WTC11 (cell line): ENCODE measurements around the gene MAPT. TPM values are rescaled to one million over a fixed set of nuclear protein-coding genes. Genes with fewer than 3 reads are reported as not detected.

Source experiments
- ATAC-seq: fragments of 200-7000 bp; cut with Tn5 transposase; 2 replicates; pipeline ENCODE4 v1.10.0; 2021; ENCODE audit warnings: mild to moderate bottlenecking, moderate library complexity
- CTCF ChIA-PET: fragments of 300-600 bp; sonication (Branson Sonifier 250); formaldehyde crosslinking; loops from one replicate; lab custom pipeline; 2021; ENCODE audit warnings: antibody characterized with exemption; lab: Charles Lee
- POLR2A ChIA-PET: fragments of 350-600 bp; sonication (Branson Sonifier 250); formaldehyde crosslinking; loops from one replicate; lab custom pipeline; 2021; ENCODE audit warnings: antibody characterized with exemption; lab: Charles Lee
- DNase-seq: peaks from one replicate; pipeline ENCODE4 v3.0.0; 2021; ENCODE audit warnings: low spot score
- H3K27ac Mint-ChIP-seq: 2 replicates; pipeline ENCODE4 v1.8.0; 2021; ENCODE audit warnings: mixed read lengths
- H3K27me3 Mint-ChIP-seq: 2 replicates; pipeline ENCODE4 v1.8.0; 2021; ENCODE audit warnings: low read depth, mild to moderate bottlenecking, moderate library complexity, mixed read lengths
- H3K36me3 Mint-ChIP-seq: 2 replicates; pipeline ENCODE4 v1.8.0; 2021; ENCODE audit warnings: mixed read lengths
- H3K4me1 Mint-ChIP-seq: 2 replicates; pipeline ENCODE4 v1.8.0; 2022; ENCODE audit warnings: mixed read lengths
- H3K4me3 Mint-ChIP-seq: 2 replicates; pipeline ENCODE4 v1.8.0; 2021; ENCODE audit warnings: mild to moderate bottlenecking, moderate library complexity, mixed read lengths
- H3K9me3 Mint-ChIP-seq: 2 replicates; pipeline ENCODE4 v1.8.0; 2021; ENCODE audit warnings: mixed read lengths
- CDX4 ChIP-seq: fragments of 250-450 bp; sonication (Bioruptor Pico); IDR thresholded peaks from 2 replicates; pipeline ENCODE4 v1.9.0; 2021; ENCODE audit warnings: moderate library complexity, mild to moderate bottlenecking, inconsistent platforms, borderline replicate concordance
- E2F5 ChIP-seq: sonication (generic); formaldehyde crosslinking; IDR thresholded peaks from 2 replicates; pipeline ENCODE4 v1.8.1; 2022; ENCODE audit warnings: mild to moderate bottlenecking, moderate library complexity, missing genetic modification reagents
- FOXJ3 ChIP-seq: sonication (generic); formaldehyde crosslinking; IDR thresholded peaks from 2 replicates; pipeline ENCODE4 v1.9.0; 2021; ENCODE audit warnings: missing genetic modification reagents, mild to moderate bottlenecking, borderline replicate concordance
- FOXK1 ChIP-seq: sonication (generic); formaldehyde crosslinking; IDR thresholded peaks from 2 replicates; pipeline ENCODE4 v1.8.0; 2022; ENCODE audit warnings: mild to moderate bottlenecking, moderate library complexity, missing genetic modification reagents
- GTF2I ChIP-seq: fragments of 250-450 bp; sonication (Bioruptor Pico); conservative IDR thresholded peaks from 2 replicates; pipeline ENCODE4 v1.4.0; 2021; ENCODE audit warnings: mild to moderate bottlenecking
- HMGXB4 ChIP-seq: sonication (generic); formaldehyde crosslinking; IDR thresholded peaks from 2 replicates; pipeline ENCODE4 v1.8.1; 2023; ENCODE audit warnings: mild to moderate bottlenecking, moderate library complexity, missing genetic modification reagents
- IRF2 ChIP-seq: sonication (generic); formaldehyde crosslinking; IDR thresholded peaks from 2 replicates; pipeline ENCODE4 v1.8.0; 2022; ENCODE audit warnings: low read depth, missing genetic modification reagents, borderline replicate concordance
- PRRX2 ChIP-seq: fragments of 250-450 bp; sonication (Bioruptor Pico); IDR thresholded peaks from 2 replicates; pipeline ENCODE4 v1.8.0; 2021; ENCODE audit warnings: mild to moderate bottlenecking
- SMAD4 ChIP-seq: sonication (generic); formaldehyde crosslinking; IDR thresholded peaks from 2 replicates; pipeline ENCODE4 v1.8.0; 2022; ENCODE audit warnings: mild to moderate bottlenecking, missing genetic modification reagents
- SOX15 ChIP-seq: fragments of 250-450 bp; sonication (Bioruptor Pico); IDR thresholded peaks from 2 replicates; pipeline ENCODE4 v1.9.0; 2021; ENCODE audit warnings: mild to moderate bottlenecking
- SP1 ChIP-seq: sonication (generic); formaldehyde crosslinking; conservative IDR thresholded peaks from 2 replicates; pipeline ENCODE4 v1.8.1; 2022; ENCODE audit warnings: missing genetic modification reagents
- TCF7 ChIP-seq: sonication (generic); formaldehyde crosslinking; IDR thresholded peaks from 2 replicates; pipeline ENCODE4 v1.8.0; 2022; ENCODE audit warnings: mild to moderate bottlenecking, low read depth, missing genetic modification reagents, moderate library complexity
- ZBTB21 ChIP-seq: sonication (generic); formaldehyde crosslinking; IDR thresholded peaks from 2 replicates; pipeline ENCODE4 v1.8.1; 2023; ENCODE audit warnings: mild to moderate bottlenecking, missing genetic modification reagents, borderline replicate concordance
- ZMAT4 ChIP-seq: fragments of 250-450 bp; sonication (Bioruptor Pico); IDR thresholded peaks from 2 replicates; pipeline ENCODE4 v1.9.0; 2021; ENCODE audit warnings: mild to moderate bottlenecking
- ZNF138 ChIP-seq: sonication (generic); formaldehyde crosslinking; conservative IDR thresholded peaks from 2 replicates; pipeline ENCODE4 v1.8.1; 2022; ENCODE audit warnings: mild to moderate bottlenecking, moderate library complexity, missing genetic modification reagents
- ZNF232 ChIP-seq: sonication (generic); formaldehyde crosslinking; IDR thresholded peaks from 2 replicates; pipeline ENCODE4 v1.8.0; 2022; ENCODE audit warnings: mild to moderate bottlenecking, missing genetic modification reagents
- ZNF263 ChIP-seq: sonication (generic); formaldehyde crosslinking; IDR thresholded peaks from 2 replicates; pipeline ENCODE4 v1.8.1; 2022; ENCODE audit warnings: low read depth, mild to moderate bottlenecking, moderate library complexity, missing genetic modification reagents
- ZNF396 ChIP-seq: fragments of 250-450 bp; sonication (Bioruptor Pico); IDR thresholded peaks from 2 replicates; pipeline ENCODE4 v1.8.0; 2021; ENCODE audit warnings: mild to moderate bottlenecking, moderate library complexity, borderline replicate concordance
- ZNF416 ChIP-seq: fragments of 250-450 bp; sonication (Bioruptor Pico); IDR thresholded peaks from 2 replicates; pipeline ENCODE4 v1.9.0; 2021; ENCODE audit warnings: mild to moderate bottlenecking, inconsistent platforms
- ZNF423 ChIP-seq: fragments of 250-450 bp; sonication (Bioruptor Pico); IDR thresholded peaks from 2 replicates; pipeline ENCODE4 v2.1.2; 2022; ENCODE audit warnings: mild to moderate bottlenecking, moderate library complexity
- total RNA-seq: library from RNA; stranded (reverse); gene quantifications from 3 replicates; pipeline ENCODE4 v1.2.3, GENCODE V29; 2021
- TF ChIP-seq, protein P1 (sequence below): sonication (generic); formaldehyde crosslinking; IDR thresholded peaks from 2 replicates; pipeline ENCODE4 v1.8.1; 2023; ENCODE audit warnings: mild to moderate bottlenecking, missing genetic modification reagents, moderate library complexity
- TF ChIP-seq, protein P2 (sequence below): sonication (generic); formaldehyde crosslinking; IDR thresholded peaks from 2 replicates; pipeline ENCODE4 v1.8.0; 2023; ENCODE audit warnings: missing genetic modification reagents, mild to moderate bottlenecking, borderline replicate concordance
- TF ChIP-seq, protein P3 (sequence below): sonication (generic); formaldehyde crosslinking; IDR thresholded peaks from 2 replicates; pipeline ENCODE4 v1.8.1; 2023; ENCODE audit warnings: mild to moderate bottlenecking, missing genetic modification reagents, moderate library complexity

MAPT gene
- total RNA-seq, 1 experiment from 2014 or later = 2.2 TPM

GRCh38 chr17:45963283-45963682 is 68.9 kb downstream of the MAPT start:
- no peak for ATAC-seq

DNA sequence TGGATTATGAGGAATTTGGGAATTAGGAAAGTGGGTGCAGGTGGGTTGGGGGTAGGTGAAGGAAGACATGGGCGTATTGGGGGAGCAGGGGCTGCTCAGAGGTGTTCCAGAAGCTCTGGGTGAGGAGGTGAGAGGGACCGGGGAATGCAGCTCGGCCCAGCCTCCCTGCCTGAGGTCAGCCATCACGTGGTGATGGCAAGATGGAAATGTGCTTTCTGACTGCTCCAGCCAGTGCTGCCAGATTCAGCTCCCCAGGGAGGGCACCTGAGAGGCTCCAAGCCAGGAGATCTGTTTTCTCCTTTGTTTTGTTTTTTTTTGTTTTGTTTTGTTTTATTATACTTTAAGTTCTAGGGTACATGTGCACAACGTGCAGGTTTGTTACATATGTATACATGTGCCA is 69.5 kb downstream of the MAPT start:
- TF ChIP-seq CDX4 = no peak
- TF ChIP-seq, protein P1, sequence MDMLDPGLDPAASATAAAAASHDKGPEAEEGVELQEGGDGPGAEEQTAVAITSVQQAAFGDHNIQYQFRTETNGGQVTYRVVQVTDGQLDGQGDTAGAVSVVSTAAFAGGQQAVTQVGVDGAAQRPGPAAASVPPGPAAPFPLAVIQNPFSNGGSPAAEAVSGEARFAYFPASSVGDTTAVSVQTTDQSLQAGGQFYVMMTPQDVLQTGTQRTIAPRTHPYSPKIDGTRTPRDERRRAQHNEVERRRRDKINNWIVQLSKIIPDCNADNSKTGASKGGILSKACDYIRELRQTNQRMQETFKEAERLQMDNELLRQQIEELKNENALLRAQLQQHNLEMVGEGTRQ (CRISPR knock-in tag) = peak; percentile 40; the same call in 1 of the 2 replicates
- no peaks in the 10 kb centered on the region for H3K4me1 Mint-ChIP-seq
- no peaks in the 10 kb centered on the region for H3K36me3 Mint-ChIP-seq
- ATAC-seq (no peak), DNase-seq (no peak)
- H3K27ac Mint-ChIP-seq = no peak overlapping the region
- H3K27me3 Mint-ChIP-seq = no peaks in the 10 kb centered on the region; the same call in 1 of the 2 replicates
- ChIA-PET POLR2A (no interaction called here), CTCF (interaction anchor here (1.0 to 1.9 kb wide), 2 partner anchors 8 to 15 kb away, joined by 3 to 11 read pairs; no protein-coding TSS in a partner anchor)
- H3K9me3 Mint-ChIP-seq = no peaks in the 10 kb centered on the region
- no peak overlapping the region for H3K4me3 Mint-ChIP-seq

More at GRCh38 chr17:45963283-45963682, 68.9 kb downstream of the MAPT start:
- no peak overlapping the region for H3K4me3 Mint-ChIP-seq
- no peaks in the 10 kb centered on the region for H3K36me3 Mint-ChIP-seq
- POLR2A ChIA-PET = no interaction called here
- no peak for TF ChIP-seq SOX15 (CRISPR knock-in tag)
- TF ChIP-seq SMAD4 (CRISPR knock-in tag) = no peak
- no peak for TF ChIP-seq FOXJ3
- TF ChIP-seq PRRX2 (CRISPR knock-in tag) = no peak
- TF ChIP-seq, protein P2, sequence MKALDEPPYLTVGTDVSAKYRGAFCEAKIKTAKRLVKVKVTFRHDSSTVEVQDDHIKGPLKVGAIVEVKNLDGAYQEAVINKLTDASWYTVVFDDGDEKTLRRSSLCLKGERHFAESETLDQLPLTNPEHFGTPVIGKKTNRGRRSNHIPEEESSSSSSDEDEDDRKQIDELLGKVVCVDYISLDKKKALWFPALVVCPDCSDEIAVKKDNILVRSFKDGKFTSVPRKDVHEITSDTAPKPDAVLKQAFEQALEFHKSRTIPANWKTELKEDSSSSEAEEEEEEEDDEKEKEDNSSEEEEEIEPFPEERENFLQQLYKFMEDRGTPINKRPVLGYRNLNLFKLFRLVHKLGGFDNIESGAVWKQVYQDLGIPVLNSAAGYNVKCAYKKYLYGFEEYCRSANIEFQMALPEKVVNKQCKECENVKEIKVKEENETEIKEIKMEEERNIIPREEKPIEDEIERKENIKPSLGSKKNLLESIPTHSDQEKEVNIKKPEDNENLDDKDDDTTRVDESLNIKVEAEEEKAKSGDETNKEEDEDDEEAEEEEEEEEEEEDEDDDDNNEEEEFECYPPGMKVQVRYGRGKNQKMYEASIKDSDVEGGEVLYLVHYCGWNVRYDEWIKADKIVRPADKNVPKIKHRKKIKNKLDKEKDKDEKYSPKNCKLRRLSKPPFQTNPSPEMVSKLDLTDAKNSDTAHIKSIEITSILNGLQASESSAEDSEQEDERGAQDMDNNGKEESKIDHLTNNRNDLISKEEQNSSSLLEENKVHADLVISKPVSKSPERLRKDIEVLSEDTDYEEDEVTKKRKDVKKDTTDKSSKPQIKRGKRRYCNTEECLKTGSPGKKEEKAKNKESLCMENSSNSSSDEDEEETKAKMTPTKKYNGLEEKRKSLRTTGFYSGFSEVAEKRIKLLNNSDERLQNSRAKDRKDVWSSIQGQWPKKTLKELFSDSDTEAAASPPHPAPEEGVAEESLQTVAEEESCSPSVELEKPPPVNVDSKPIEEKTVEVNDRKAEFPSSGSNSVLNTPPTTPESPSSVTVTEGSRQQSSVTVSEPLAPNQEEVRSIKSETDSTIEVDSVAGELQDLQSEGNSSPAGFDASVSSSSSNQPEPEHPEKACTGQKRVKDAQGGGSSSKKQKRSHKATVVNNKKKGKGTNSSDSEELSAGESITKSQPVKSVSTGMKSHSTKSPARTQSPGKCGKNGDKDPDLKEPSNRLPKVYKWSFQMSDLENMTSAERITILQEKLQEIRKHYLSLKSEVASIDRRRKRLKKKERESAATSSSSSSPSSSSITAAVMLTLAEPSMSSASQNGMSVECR (CRISPR knock-in tag) = no peak
- no peak for TF ChIP-seq SP1 (CRISPR knock-in tag)
- TF ChIP-seq FOXK1 (CRISPR knock-in tag) = no peak
- TF ChIP-seq ZNF416 = no peak
- TF ChIP-seq ZMAT4 (CRISPR knock-in tag) = no peak
- H3K27me3 Mint-ChIP-seq = no peaks in the 10 kb centered on the region; the same call in 1 of the 2 replicates
- no peak overlapping the region for H3K27ac Mint-ChIP-seq
- no peaks in the 10 kb centered on the region for H3K9me3 Mint-ChIP-seq
- H3K4me1 Mint-ChIP-seq = no peaks in the 10 kb centered on the region
- CTCF ChIA-PET = interaction anchor here (1.0 to 1.9 kb wide), 2 partner anchors 8 to 14 kb away, joined by 3 to 11 read pairs; no protein-coding TSS in a partner anchor
- DNase-seq = no peak

GRCh38 chr17:45964634-45965033 is 70.3 kb downstream of the MAPT start:
- H3K27me3 Mint-ChIP-seq = no peaks in the 10 kb centered on the region; the same call in 1 of the 2 replicates
- ChIA-PET CTCF (no interaction called here), POLR2A (no interaction called here)
- DNase-seq (no peak), ATAC-seq (no peak)
- H3K4me3 Mint-ChIP-seq = no peak overlapping the region
- no peaks in the 10 kb centered on the region for H3K36me3 Mint-ChIP-seq
- H3K9me3 Mint-ChIP-seq = peaks cover 2% of the 10 kb centered on the region
- no peaks in the 10 kb centered on the region for H3K4me1 Mint-ChIP-seq
- no peak overlapping the region for H3K27ac Mint-ChIP-seq
- TF ChIP-seq ZNF138 (CRISPR knock-in tag) (no peak), ZBTB21 (CRISPR knock-in tag) (no peak), IRF2 (CRISPR knock-in tag) (no peak), ZNF232 (no peak), ZNF423 (CRISPR knock-in tag) (no peak), SOX15 (CRISPR knock-in tag) (no peak), ZNF263 (CRISPR knock-in tag) (no peak), E2F5 (no peak), ZNF396 (CRISPR knock-in tag) (no peak), HMGXB4 (CRISPR knock-in tag) (no peak), GTF2I (CRISPR knock-in tag) (no peak), TCF7 (CRISPR knock-in tag) (no peak), FOXJ3 (no peak)
- TF ChIP-seq, protein P3, sequence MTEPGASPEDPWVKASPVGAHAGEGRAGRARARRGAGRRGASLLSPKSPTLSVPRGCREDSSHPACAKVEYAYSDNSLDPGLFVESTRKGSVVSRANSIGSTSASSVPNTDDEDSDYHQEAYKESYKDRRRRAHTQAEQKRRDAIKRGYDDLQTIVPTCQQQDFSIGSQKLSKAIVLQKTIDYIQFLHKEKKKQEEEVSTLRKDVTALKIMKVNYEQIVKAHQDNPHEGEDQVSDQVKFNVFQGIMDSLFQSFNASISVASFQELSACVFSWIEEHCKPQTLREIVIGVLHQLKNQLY (CRISPR knock-in tag) = no peak
